ENCODE data around the gene TSPAN11. TPM values are rescaled to one million over a fixed set of nuclear protein-coding genes. Genes with fewer than 3 reads are reported as not detected.
A peak's percentile ranks its signal among the peaks of the same experiment; 100 is the strongest.

TSPAN11 gene
- polyA plus RNA-seq, 2 of the 4 experiments (the other 2 are of a cell fraction): 0.01 to 0.06 TPM

GRCh38 chr12:31035226-31035625 lies 108.7 kb downstream of the TSPAN11 start:
- H3K4me2 ChIP-seq: no peak overlapping the region
- H3K9me3 ChIP-seq: no peaks in the 10 kb centered on the region
- H3K4me1 ChIP-seq: peaks cover 10% of the 10 kb centered on the region; the same call in 1 of the 3 replicates
- FAIRE-seq: no peak
- 81% methylated on average over 4 of the region's 4 CpGs for WGBS (ENCODE audit: missing lambda C conversion rate)
- DNase-seq (ENCODE audit: low read depth in 1 of 2, low spot score in 1 of 2): no peak
- TF ChIP-seq FOSB (CRISPR knock-in tag; IDR thresholded peaks at IDR 0.05) (no peak), E2F6 (IDR thresholded peaks at IDR 0.05; ENCODE audit: borderline replicate concordance, low read depth) (no peak), CBX2 (IDR thresholded peaks at IDR 0.05; ENCODE audit: borderline replicate concordance, low read depth) (no peak), GATA3 (IDR thresholded peaks at IDR 0.05; ENCODE audit: borderline replicate concordance) (no peak), ZFP36 (IDR thresholded peaks at IDR 0.05; ENCODE audit: borderline replicate concordance, partially characterized antibody) (no peak), CEBPB (IDR thresholded peaks at IDR 0.05) (no peak), CHD2 (IDR thresholded peaks at IDR 0.05; ENCODE audit: low read length, partially characterized antibody) (no peak), NFE2L2 (conservative IDR thresholded peaks at IDR 0.05; ENCODE audit: low read length) (no peak), KDM1A (IDR thresholded peaks at IDR 0.05; ENCODE audit: low read depth) (no peak), HES2 (IDR thresholded peaks at IDR 0.05) (no peak), ZSCAN20 (CRISPR knock-in tag; IDR thresholded peaks at IDR 0.05) (no peak), CBX8 (IDR thresholded peaks at IDR 0.05) (no peak), EHF (CRISPR knock-in tag; IDR thresholded peaks at IDR 0.05) (no peak), HOXA7 (CRISPR knock-in tag; IDR thresholded peaks at IDR 0.05) (no peak), USF2 (IDR thresholded peaks at IDR 0.05) (no peak), KDM5A (IDR thresholded peaks at IDR 0.05) (no peak)
- no peak overlapping the region for H3K27ac ChIP-seq
- no peak overlapping the region for H3K4me3 ChIP-seq
- ChIA-PET CTCF (interaction anchor here (0.7 to 1.3 kb wide), 3 partner anchors 13 to 188 kb away, joined by 3 to 5 read pairs (median 4); no protein-coding TSS in a partner anchor), POLR2A (no interaction called here)
- ATAC-seq: no peak

- CTCF ChIA-PET: interaction anchor here (1.3 kb wide), 1 partner anchor 189 kb away, joined by 5 read pairs; no protein-coding TSS in a partner anchor
- DNase-seq (ENCODE audit: low read depth in 1 of 2, low spot score in 1 of 2) (no peak), ATAC-seq (peak in 1 of 2 experiments; percentile 34; a peak in 2 of 6 replicates), FAIRE-seq (no peak)
- WGBS (ENCODE audit: missing lambda C conversion rate): 62% methylated on average over 4 of the region's 4 CpGs
- POLR2A ChIA-PET: no interaction called here
- Histone ChIP-seq H3K4me2 (0 out of 3 replicates have a peak overlapping the region, but pooled peaks have one; percentile 7), H3K27ac (no peak overlapping the region), H3K4me1 (peaks cover 10% of the 10 kb centered on the region; the same call in 1 of the 3 replicates), H3K4me3 (no peak overlapping the region), H3K9me3 (no peaks in the 10 kb centered on the region)
- TF ChIP-seq ZC3H11A (IDR thresholded peaks at IDR 0.05): no peak
- no peak for TF ChIP-seq EHF (CRISPR knock-in tag; IDR thresholded peaks at IDR 0.05)
- TF ChIP-seq FOSL2 (IDR thresholded peaks at IDR 0.05): no peak
- TF ChIP-seq FOSL2 (CRISPR knock-in tag; IDR thresholded peaks at IDR 0.05): no peak
- TF ChIP-seq MAX (IDR thresholded peaks at IDR 0.05): no peak
- no peak for TF ChIP-seq NFE2L2 (conservative IDR thresholded peaks at IDR 0.05; ENCODE audit: low read length)
- TF ChIP-seq MYC (IDR thresholded peaks at IDR 0.05; ENCODE audit: borderline replicate concordance, low read length): no peak
- no peak for TF ChIP-seq KDM1A (IDR thresholded peaks at IDR 0.05; ENCODE audit: low read depth)
- TF ChIP-seq CHD4 (IDR thresholded peaks at IDR 0.05; ENCODE audit: borderline replicate concordance): no peak
- no peak for TF ChIP-seq PBX3 (IDR thresholded peaks at IDR 0.05)
- no peak for TF ChIP-seq CTCF (IDR thresholded peaks at IDR 0.05)
- no peak for TF ChIP-seq ESRRA (IDR thresholded peaks at IDR 0.05; ENCODE audit: borderline replicate concordance, low read length)
- TF ChIP-seq RARB (CRISPR knock-in tag; IDR thresholded peaks at IDR 0.05): no peak
- no peak for TF ChIP-seq HEYL (CRISPR knock-in tag; IDR thresholded peaks at IDR 0.05)
- no peak for TF ChIP-seq POLR2AphosphoS2 (conservative IDR thresholded peaks at IDR 0.05; ENCODE audit: low read length)
- TF ChIP-seq GATA3 (IDR thresholded peaks at IDR 0.05; ENCODE audit: borderline replicate concordance): no peak
- no peak for TF ChIP-seq CBX2 (IDR thresholded peaks at IDR 0.05; ENCODE audit: borderline replicate concordance, low read depth)
- TF ChIP-seq CBX8 (IDR thresholded peaks at IDR 0.05): no peak
Measured at GRCh38 chr12:31035967-31036665, 109.6 kb downstream of the TSPAN11 start.

Data from A549 (cell line).